Ectodermal cell (in vitro differentiated cells): ENCODE results near the gene SLC38A11.

Source experiments
- H3K27ac ChIP-seq: 2 replicates; pipeline ENCODE4 v1.7.0; 2013; ENCODE audit warnings: mild to moderate bottlenecking, low read depth, low read length; ENCODE audit not compliant: insufficient read depth, poor library complexity, severe bottlenecking
- H3K27me3 ChIP-seq: 2 replicates; pipeline ENCODE4 v1.7.0; 2013; ENCODE audit warnings: mild to moderate bottlenecking, low read length; ENCODE audit not compliant: insufficient read depth, control insufficient read depth, poor library complexity, severe bottlenecking
- H3K36me3 ChIP-seq: one replicate; pipeline ENCODE4 v1.7.0; 2013; ENCODE audit warnings: low read length; ENCODE audit not compliant: control insufficient read depth, insufficient read depth
- H3K4me1 ChIP-seq: one replicate; pipeline ENCODE4 v1.7.0; 2013; ENCODE audit warnings: low read length; ENCODE audit not compliant: control insufficient read depth, insufficient read depth
- H3K4me3 ChIP-seq: 2 replicates; pipeline ENCODE4 v1.7.0; 2013; ENCODE audit warnings: low read depth, low read length, control low read depth; ENCODE audit not compliant: insufficient read depth
- H3K9me3 ChIP-seq: 2 replicates; pipeline ENCODE4 v1.7.0; 2013; ENCODE audit warnings: mild to moderate bottlenecking, low read length, moderate library complexity; ENCODE audit not compliant: control insufficient read depth
- WGBS, 2 experiments: methylation state at CpG; one replicate each; pipeline ENCODE4 v1.1.7; 2013; ENCODE audit warnings: missing lambda C conversion rate in 2 of 2; 5-methylcytosine and 5-hydroxymethylcytosine counted together

The SLC38A11 gene

DNA sequence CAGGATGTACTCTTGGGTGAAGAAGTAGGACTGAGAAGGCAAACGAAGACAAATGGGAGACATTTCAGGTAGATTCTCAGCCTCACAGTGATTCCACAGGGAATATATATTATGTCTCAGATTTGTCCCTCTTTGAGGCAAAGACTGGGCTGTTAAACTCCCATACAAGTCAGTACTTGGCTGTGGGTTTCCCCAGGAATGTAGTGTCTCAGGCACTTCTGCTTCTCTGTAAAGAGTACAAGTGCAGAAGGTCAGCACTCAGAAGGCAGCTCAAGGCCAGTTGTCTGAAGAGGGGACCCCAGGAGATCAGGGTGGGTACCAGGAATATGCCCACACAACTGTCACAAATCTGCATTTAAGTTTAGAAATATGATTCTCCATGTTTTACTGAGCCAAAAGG, 73.8 kb downstream of the SLC38A11 start:
- no peaks in the 10 kb centered on the region for H3K36me3 ChIP-seq
- H3K27ac ChIP-seq = no peak overlapping the region
- no peaks in the 10 kb centered on the region for H3K9me3 ChIP-seq
- 91 to 100% methylated on average over 1 of the region's 1 CpG for WGBS, 2 experiments
- H3K27me3 ChIP-seq = no peaks in the 10 kb centered on the region
- no peak overlapping the region for H3K4me3 ChIP-seq
- H3K4me1 ChIP-seq = peaks cover 5% of the 10 kb centered on the region

GRCh38 chr2:164879901-164880535, 75.3 kb downstream of the SLC38A11 start:
- Histone ChIP-seq H3K4me1 (peaks cover 5% of the 10 kb centered on the region), H3K36me3 (no peaks in the 10 kb centered on the region), H3K27ac (no peak overlapping the region), H3K27me3 (no peaks in the 10 kb centered on the region), H3K4me3 (no peak overlapping the region), H3K9me3 (no peaks in the 10 kb centered on the region)
- WGBS, 2 experiments = 94 to 100% methylated on average over 2 of the region's 2 CpGs

- H3K9me3 ChIP-seq = no peaks in the 10 kb centered on the region
- no peaks in the 10 kb centered on the region for H3K36me3 ChIP-seq
- no peak overlapping the region for H3K4me3 ChIP-seq
- no peaks in the 10 kb centered on the region for H3K27me3 ChIP-seq
- no peak overlapping the region for H3K27ac ChIP-seq
- H3K4me1 ChIP-seq = peaks cover 5% of the 10 kb centered on the region
Measured at GRCh38 chr2:164877927-164878326, 77.4 kb downstream of the SLC38A11 start.

- Histone ChIP-seq H3K9me3 (no peaks in the 10 kb centered on the region), H3K4me3 (no peak overlapping the region), H3K4me1 (peaks cover 5% of the 10 kb centered on the region), H3K36me3 (no peaks in the 10 kb centered on the region), H3K27ac (no peak overlapping the region), H3K27me3 (no peaks in the 10 kb centered on the region)
- WGBS, 2 experiments = 95 to 98% methylated on average over 4 of the region's 4 CpGs
Measured at GRCh38 chr2:164877169-164877568, 78.2 kb downstream of the SLC38A11 start.

DNA sequence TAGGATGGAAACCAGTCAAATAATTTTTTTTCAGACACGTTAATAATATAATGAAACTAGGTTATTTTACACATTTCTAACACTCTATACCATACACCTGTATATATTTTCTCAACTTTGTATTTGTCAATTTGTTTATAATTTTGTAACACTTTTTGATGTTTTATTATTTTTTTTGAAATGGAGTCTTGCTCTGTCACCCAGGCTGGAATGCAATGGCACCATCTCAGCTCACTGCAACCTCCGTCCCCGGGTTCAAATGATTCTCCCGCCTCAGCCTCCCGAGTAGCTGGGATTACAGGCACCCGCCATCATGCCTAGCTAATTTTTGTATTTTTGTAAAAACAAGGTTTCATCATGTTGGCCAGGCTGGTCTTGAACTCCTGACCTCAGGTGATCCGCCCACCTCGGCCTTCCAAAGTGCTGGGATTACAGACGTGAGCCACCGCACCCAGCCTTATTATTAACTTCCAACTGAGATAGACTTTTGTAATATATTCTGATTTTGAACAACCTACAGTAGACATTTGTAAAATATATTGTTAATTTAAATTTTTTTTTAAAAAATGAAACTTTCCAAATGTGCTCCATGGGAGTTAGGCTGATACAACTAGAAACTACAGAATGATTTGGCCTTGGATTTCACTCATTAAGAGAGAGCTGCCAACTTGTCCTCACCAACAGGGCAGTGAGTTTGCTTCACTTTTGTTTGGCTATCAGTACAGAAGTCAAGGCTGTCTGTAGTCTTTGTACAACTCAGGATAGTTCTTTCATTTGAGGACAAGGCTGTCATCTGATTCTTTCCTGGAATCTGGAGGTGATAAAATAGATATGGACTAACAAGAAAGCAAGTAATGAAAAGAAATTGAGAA, 79.8 kb downstream of the SLC38A11 start:
- Histone ChIP-seq H3K36me3 (no peaks in the 10 kb centered on the region), H3K27me3 (no peaks in the 10 kb centered on the region), H3K9me3 (no peaks in the 10 kb centered on the region), H3K4me3 (no peak overlapping the region), H3K4me1 (peaks cover 5% of the 10 kb centered on the region), H3K27ac (no peak overlapping the region)
- 94 to 95% methylated on average over 7 to 8 of the region's 10 CpGs for WGBS, 2 experiments

DNA sequence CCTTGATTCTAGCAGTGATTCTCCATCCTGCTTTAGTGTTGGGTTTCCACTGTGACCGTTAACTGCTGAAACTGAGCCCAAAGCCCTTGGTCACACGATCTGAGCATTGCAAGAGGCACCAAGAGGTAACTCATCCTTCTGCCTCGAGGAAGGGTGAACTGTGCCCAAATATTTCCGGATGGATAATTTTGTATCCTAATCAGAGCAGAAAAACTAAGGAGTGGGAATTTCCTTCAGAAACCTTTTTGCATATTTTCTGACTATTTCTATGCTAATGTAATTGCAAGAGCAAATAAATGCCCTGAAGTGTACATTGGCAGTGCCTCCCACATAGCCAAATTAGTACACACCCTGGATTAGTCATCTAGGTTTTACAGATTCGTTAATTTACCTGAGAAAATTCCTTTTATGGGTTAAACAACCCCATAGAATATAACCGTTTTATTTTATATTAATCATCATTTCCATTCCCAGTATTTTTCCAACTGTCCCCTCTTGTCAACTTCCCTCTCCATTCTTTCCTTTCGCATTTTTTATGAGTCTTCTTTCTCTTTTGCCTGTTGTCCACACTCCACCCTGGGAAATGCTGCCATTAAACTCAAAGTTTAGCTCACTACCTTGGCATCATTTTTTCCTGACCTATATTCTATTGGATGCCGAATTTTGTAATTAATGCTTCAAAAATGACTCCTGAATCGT, 82.0 kb downstream of the SLC38A11 start:
- WGBS, 2 experiments = 86% methylated on average over 9 of the region's 9 CpGs
- peaks cover 2% of the 10 kb centered on the region for H3K4me1 ChIP-seq
- no peaks in the 10 kb centered on the region for H3K36me3 ChIP-seq
- H3K4me3 ChIP-seq = no peak overlapping the region
- H3K9me3 ChIP-seq = no peaks in the 10 kb centered on the region
- no peaks in the 10 kb centered on the region for H3K27me3 ChIP-seq
- no peak overlapping the region for H3K27ac ChIP-seq

DNA sequence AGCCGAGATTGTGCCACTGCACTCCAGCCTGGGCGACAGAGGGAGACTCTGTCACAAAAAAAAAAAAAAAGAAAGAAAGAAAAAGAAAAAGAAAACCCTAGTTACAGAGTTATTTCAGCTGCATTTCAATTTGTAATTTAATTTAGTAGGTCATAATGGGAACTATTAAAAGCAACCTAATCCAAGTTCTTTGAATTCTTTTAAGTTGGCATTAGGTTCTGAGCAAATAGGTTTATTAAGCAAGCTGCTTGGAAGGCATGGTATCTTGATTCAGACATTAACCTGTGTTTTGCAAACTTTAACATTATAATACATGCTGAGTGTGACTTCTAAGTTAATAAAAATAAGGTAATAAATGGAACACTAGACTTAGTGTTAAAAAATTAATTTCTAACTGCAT, 83.9 kb downstream of the SLC38A11 start:
- H3K27me3 ChIP-seq = no peaks in the 10 kb centered on the region
- 92 to 93% methylated on average over 1 to 2 of the region's 2 CpGs for WGBS, 2 experiments
- no peaks in the 10 kb centered on the region for H3K36me3 ChIP-seq
- no peak overlapping the region for H3K27ac ChIP-seq
- no peaks in the 10 kb centered on the region for H3K4me1 ChIP-seq
- H3K9me3 ChIP-seq = no peaks in the 10 kb centered on the region
- no peak overlapping the region for H3K4me3 ChIP-seq

DNA sequence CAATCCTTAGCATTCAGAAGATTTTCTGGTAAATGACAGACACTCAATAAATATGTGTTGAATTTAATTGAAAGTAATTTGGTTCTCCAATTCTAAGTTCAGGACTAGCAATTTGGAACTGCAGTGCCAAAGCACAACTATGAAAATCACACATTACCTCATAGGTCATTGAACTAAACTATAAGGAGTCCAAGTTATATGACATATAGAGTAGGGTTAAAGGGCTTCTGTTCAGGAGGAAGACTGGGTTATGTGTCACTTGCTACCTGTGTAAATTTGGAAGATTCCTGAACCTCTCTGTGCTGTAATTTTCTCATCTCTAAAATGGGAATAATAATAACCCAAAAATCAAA, 85.9 kb downstream of the SLC38A11 start:
- no peaks in the 10 kb centered on the region for H3K27me3 ChIP-seq
- H3K9me3 ChIP-seq = no peaks in the 10 kb centered on the region
- H3K4me1 ChIP-seq = no peaks in the 10 kb centered on the region
- H3K27ac ChIP-seq = no peak overlapping the region
- no peak overlapping the region for H3K4me3 ChIP-seq
- no peaks in the 10 kb centered on the region for H3K36me3 ChIP-seq

GRCh38 chr2:164868563-164869419, 86.5 kb downstream of the SLC38A11 start:
- WGBS, 2 experiments = 93 to 96% methylated on average over 5 of the region's 5 CpGs
- H3K9me3 ChIP-seq = no peaks in the 10 kb centered on the region

More at GRCh38 chr2:164868563-164869419, 86.5 kb downstream of the SLC38A11 start:
- Histone ChIP-seq H3K27ac (no peak overlapping the region), H3K4me3 (no peak overlapping the region), H3K4me1 (no peaks in the 10 kb centered on the region), H3K36me3 (no peaks in the 10 kb centered on the region), H3K27me3 (no peaks in the 10 kb centered on the region)
